Activated CD8-positive, alpha-beta memory T cell treated with anti-CD3 and anti-CD28 coated beads, Interleukin-2, amount 50 U/mL, for 24 hours (primary cell): ENCODE results near the gene HHAT.

Source experiments
- DNase-seq: peaks from one replicate; pipeline ENCODE4 v3.0.0-alpha.2; 2020; ENCODE audit errors: extremely low read depth

Gene HHAT

GRCh38 chr1:210551899-210552298 is 223.2 kb downstream of the HHAT start:
- DNase-seq: no peak

GRCh38 chr1:210553711-210554110 is 225.0 kb downstream of the HHAT start:
- DNase-seq: no peak

- DNase-seq: no peak
These were observed 225.7 kb downstream of the HHAT start for GRCh38 chr1:210554382-210554781.

- no peak for DNase-seq
These were observed 227.8 kb downstream of the HHAT start for GRCh38 chr1:210556475-210556874.

GRCh38 chr1:210557426-210558077 is 228.8 kb downstream of the HHAT start:
- DNase-seq: no peak

- no peak for DNase-seq
These were observed 229.6 kb downstream of the HHAT start for GRCh38 chr1:210558302-210558701.

- DNase-seq: no peak
These were observed 236.6 kb downstream of the HHAT start for GRCh38 chr1:210565306-210565705.

GRCh38 chr1:210568631-210569030 is 239.9 kb downstream of the HHAT start:
- no peak for DNase-seq

- no peak for DNase-seq
These were observed 241.4 kb downstream of the HHAT start for GRCh38 chr1:210570116-210570515.

GRCh38 chr1:210571356-210572284 is 242.9 kb downstream of the HHAT start:
- no peak for DNase-seq

- DNase-seq: no peak
These were observed 244.4 kb downstream of the HHAT start for GRCh38 chr1:210573141-210573540.

- DNase-seq: no peak
These were observed 253.7 kb downstream of the HHAT start for GRCh38 chr1:210582205-210582970.

GRCh38 chr1:210584439-210585113 is 255.9 kb downstream of the HHAT start:
- DNase-seq: peak; percentile 37

- no peak for DNase-seq
These were observed 258.1 kb downstream of the HHAT start for GRCh38 chr1:210586771-210587170.

- DNase-seq: no peak
These were observed 258.9 kb downstream of the HHAT start for GRCh38 chr1:210587566-210587965.

- DNase-seq: no peak
These were observed 259.7 kb downstream of the HHAT start for GRCh38 chr1:210588357-210588756.

GRCh38 chr1:210588946-210589345 is 260.2 kb downstream of the HHAT start:
- no peak for DNase-seq

GRCh38 chr1:210591214-210591613 is 262.5 kb downstream of the HHAT start:
- DNase-seq: no peak

- no peak for DNase-seq
These were observed 265.9 kb downstream of the HHAT start for GRCh38 chr1:210594605-210595004.

- DNase-seq: no peak
These were observed 267.9 kb downstream of the HHAT start for GRCh38 chr1:210596641-210597040.

- DNase-seq: no peak
These were observed 268.9 kb downstream of the HHAT start for GRCh38 chr1:210597555-210598134.
